IPS-15b (cell line): ENCODE results near the gene ARID1B.

Experiments
- H3K27me3 ChIP-seq: one replicate; pipeline ENCODE4 v1.6.1; 2013; ENCODE audit warnings: low read length; ENCODE audit not compliant: control insufficient read depth, insufficient read depth
- H3K36me3 ChIP-seq: one replicate; pipeline ENCODE4 v1.6.1; 2013; ENCODE audit warnings: low read length; ENCODE audit not compliant: control insufficient read depth, insufficient read depth
- H3K4me1 ChIP-seq: one replicate; pipeline ENCODE4 v1.6.1; 2013; ENCODE audit warnings: mild to moderate bottlenecking, low read length; ENCODE audit not compliant: control insufficient read depth, insufficient read depth
- H3K4me3 ChIP-seq: one replicate; pipeline ENCODE4 v1.5.1; 2013; ENCODE audit warnings: low read depth, low read length
- H3K9ac ChIP-seq: one replicate; pipeline ENCODE4 v1.6.1; 2013; ENCODE audit warnings: low read depth, mild to moderate bottlenecking, low read length
- H3K9me3 ChIP-seq: one replicate; pipeline ENCODE4 v1.6.1; 2013; ENCODE audit warnings: mild to moderate bottlenecking, low read length; ENCODE audit not compliant: control insufficient read depth, insufficient read depth

The ARID1B gene

DNA sequence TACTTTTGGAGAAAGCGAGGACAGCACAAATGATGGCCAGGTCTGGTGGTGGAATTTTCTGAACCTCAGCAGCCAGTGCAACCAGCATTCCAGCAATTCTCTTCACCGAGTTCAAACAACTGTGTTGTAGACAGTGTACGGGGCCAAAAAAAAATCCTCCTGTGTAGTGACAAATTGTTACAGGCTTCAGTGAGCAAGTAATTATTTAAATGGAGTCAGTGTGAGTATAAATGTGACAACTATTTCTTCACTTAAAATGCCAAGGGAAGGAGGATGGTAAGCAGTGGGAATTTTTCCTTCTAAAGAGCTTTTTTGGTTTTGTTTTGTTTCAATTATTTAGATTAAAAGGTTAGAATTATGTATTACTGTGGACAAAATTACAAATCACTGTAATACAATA, 392.0 kb downstream of the ARID1B start:
- H3K9ac ChIP-seq: no peak overlapping the region
- no peak overlapping the region for H3K4me3 ChIP-seq
- no peaks in the 10 kb centered on the region for H3K9me3 ChIP-seq
- no peaks in the 10 kb centered on the region for H3K27me3 ChIP-seq
- H3K36me3 ChIP-seq: peaks cover 9% of the 10 kb centered on the region
- H3K4me1 ChIP-seq: peaks cover 4% of the 10 kb centered on the region

DNA sequence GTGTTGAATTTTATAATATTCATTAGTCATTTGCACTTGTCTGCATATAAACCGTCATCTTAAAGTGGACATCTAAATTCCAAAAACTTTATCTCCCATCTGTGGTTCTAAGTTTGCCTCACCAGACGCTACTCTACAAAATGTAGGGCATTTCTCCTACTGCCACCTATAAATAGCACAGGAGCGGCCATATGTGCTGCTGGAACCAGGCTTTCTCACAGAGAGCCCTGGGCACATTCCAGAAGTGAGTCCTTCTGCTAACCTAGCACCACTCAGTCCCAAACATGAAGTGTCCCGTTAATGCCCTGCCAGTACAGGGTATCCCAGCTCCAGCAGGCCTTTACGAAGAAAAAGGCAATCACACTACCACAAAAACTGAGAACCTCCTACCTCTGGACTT, 392.5 kb downstream of the ARID1B start:
- Histone ChIP-seq H3K4me1 (peaks cover 4% of the 10 kb centered on the region), H3K27me3 (no peaks in the 10 kb centered on the region), H3K4me3 (no peak overlapping the region), H3K9me3 (no peaks in the 10 kb centered on the region), H3K36me3 (peaks cover 9% of the 10 kb centered on the region), H3K9ac (no peak overlapping the region)

DNA sequence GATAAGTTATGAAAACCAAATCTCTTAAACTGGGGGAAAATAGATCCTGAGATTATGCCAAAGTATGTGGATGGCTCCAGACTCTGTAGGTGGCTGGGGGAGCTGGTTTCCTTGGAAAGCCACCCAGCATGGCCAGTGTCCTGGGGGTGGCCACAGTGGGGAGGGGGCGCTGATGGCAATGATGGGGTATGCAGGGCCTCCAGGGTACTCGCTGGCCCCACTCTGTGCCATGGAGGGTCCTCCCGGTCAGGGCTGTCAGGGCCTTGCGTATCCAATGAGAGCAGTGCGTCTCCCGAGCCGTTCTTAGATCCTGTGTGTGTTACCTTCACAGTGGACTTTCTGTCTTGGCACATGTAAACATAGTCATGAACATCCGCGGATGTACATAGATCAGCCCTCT, 393.4 kb downstream of the ARID1B start:
- H3K4me3 ChIP-seq: no peak overlapping the region
- peaks cover 9% of the 10 kb centered on the region for H3K36me3 ChIP-seq
- H3K9ac ChIP-seq: no peak overlapping the region
- H3K4me1 ChIP-seq: peaks cover 4% of the 10 kb centered on the region
- H3K27me3 ChIP-seq: no peaks in the 10 kb centered on the region
- no peaks in the 10 kb centered on the region for H3K9me3 ChIP-seq

DNA sequence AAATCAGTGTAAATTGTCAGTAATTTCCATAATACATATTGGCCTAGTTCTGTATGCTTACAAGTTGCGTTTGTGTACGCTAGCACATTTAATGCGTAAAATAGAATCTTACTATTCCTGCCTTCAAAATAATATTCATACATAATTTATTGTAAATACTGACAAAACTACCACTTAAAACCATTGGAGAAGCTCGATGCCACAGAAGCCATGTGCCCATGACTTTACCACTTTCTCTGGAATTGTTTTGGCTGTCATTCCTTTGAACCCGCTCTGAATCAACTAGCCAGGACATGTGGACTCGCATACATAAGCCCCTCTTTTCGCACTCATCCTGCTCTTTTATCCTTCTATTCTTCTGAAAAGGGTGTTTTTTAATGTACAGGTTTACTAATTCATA, 394.6 kb downstream of the ARID1B start:
- Histone ChIP-seq H3K4me3 (no peak overlapping the region), H3K9me3 (no peaks in the 10 kb centered on the region), H3K27me3 (no peaks in the 10 kb centered on the region), H3K36me3 (peaks cover 9% of the 10 kb centered on the region), H3K4me1 (peaks cover 4% of the 10 kb centered on the region), H3K9ac (no peak overlapping the region)

DNA sequence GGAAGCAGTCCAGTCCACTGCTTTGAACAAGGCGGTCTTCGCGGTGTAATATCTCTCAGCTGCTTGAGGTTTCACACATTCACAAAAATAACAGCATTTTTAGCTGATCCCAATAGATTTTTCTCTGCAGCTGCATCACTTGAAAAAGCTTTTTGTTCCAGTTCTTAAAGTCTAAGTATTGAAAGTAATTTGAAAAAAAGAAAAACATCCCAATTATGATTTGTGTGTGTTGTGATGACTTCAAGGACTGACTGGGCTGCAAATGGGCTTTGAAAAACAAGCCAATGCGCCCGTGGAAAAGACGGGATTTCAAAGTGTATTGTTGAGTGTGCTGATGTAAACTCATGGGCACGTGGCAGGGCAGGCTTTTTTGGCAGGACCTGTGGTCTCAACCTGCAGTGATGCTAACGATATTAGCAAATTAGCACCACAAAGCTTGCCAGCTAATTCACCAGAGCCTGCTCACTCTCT, 395.1 kb downstream of the ARID1B start:
- Histone ChIP-seq H3K9ac (no peak overlapping the region), H3K4me1 (peaks cover 4% of the 10 kb centered on the region), H3K36me3 (peaks cover 7% of the 10 kb centered on the region), H3K4me3 (no peak overlapping the region), H3K27me3 (no peaks in the 10 kb centered on the region), H3K9me3 (no peaks in the 10 kb centered on the region)

DNA sequence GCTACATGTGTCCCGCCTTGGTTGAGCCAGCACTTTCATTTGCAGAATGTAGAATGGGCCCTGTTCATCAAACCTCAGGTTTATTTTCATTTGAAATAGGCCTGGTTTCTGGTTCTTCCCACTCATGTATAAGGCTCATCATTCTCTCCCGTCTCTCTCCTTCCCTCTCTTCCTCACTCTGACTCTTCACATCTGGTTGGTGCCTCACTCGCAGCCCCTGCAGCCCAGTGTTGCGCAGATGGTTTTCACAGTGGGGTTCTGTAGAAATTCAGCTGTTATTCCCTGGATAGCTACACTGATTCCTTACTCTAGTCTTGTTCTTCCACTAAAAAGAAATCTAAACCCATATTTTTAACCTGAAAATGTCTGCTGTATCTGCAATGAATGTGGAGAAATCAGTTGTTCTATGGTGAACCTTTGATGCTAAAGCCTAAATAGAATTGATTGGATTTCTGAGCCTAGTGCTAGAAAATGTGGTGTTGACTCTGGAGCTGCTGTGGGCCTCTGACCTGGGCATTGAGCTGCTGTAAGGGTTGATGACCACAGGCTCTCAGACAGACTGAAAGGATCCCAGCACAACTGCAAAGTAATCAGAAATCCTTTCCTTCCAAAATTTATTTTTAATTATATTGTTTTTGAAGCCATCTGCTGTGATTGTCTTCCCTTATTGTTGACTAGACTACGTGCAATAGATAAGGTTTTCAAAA, 395.8 kb downstream of the ARID1B start:
- Histone ChIP-seq H3K4me1 (peaks cover 4% of the 10 kb centered on the region), H3K4me3 (no peak overlapping the region), H3K9ac (no peak overlapping the region), H3K36me3 (peaks cover 7% of the 10 kb centered on the region), H3K27me3 (no peaks in the 10 kb centered on the region), H3K9me3 (no peaks in the 10 kb centered on the region)

DNA sequence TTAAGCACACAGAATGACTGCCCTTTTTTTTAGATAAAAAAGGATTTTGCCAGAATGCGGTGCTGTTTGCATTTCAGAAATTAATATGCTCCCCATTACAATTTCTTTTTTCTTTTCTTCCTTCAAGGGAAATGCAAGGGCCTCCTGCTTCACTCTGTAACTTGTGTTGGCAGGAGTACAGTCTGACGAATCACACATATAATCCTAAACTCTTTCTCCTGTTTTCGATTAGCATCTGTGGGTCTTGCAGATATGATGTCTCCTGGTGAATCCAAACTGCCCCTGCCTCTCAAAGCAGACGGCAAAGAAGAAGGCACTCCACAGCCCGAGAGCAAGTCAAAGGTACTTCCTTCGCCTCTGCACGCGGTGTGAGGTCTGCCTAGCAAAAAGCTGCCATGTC, 396.6 kb downstream of the ARID1B start:
- H3K9ac ChIP-seq: no peak overlapping the region
- H3K9me3 ChIP-seq: no peaks in the 10 kb centered on the region
- H3K36me3 ChIP-seq: peaks cover 7% of the 10 kb centered on the region
- no peak overlapping the region for H3K4me3 ChIP-seq
- H3K4me1 ChIP-seq: peaks cover 4% of the 10 kb centered on the region
- no peaks in the 10 kb centered on the region for H3K27me3 ChIP-seq

DNA sequence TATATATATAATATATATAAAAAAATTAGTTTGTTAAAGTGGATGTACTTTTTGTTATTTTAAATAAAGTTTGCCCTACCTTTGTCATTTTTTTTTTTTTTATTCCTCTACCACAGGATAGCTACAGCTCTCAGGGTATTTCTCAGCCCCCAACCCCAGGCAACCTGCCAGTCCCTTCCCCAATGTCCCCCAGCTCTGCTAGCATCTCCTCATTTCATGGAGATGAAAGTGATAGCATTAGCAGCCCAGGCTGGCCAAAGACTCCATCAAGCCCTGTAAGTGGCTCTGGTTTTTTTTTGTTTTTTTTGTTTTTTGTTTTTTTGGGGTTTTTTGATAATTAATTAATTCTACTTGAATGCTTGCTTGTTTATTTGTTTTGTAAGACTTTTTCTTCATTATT, 397.6 kb downstream of the ARID1B start:
- Histone ChIP-seq H3K27me3 (no peaks in the 10 kb centered on the region), H3K36me3 (no peaks in the 10 kb centered on the region), H3K4me3 (no peak overlapping the region), H3K9me3 (no peaks in the 10 kb centered on the region), H3K4me1 (peaks cover 4% of the 10 kb centered on the region), H3K9ac (no peak overlapping the region)

DNA sequence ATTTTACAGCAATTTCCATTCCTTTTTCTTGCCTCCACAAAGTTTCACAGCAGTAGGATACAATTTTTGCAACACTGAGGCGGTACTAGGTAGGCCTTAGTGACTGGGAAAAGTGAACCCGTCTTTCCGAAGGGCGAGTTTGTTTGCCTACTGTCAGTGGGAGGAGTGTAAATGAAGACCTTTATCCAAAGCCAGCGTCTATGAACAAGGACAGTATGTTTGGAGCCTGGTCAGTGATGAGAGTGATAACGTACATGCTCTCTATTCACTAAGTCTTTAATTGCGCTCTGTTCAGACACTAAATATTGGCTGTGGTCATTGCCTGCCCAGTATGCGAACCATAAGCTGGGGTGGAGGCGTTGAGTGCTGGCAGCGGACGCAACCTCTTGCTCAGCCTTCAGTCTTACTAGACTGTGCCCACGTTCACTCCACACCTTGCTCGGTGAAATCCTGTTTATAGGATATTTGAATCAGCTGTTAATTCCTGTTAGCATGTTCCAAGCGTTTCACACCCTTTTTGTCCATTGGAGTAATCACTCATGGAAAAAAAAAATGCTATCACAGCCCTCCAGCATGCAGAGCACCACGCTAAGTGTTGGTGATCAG, 400.7 kb downstream of the ARID1B start:
- no peaks in the 10 kb centered on the region for H3K27me3 ChIP-seq
- H3K9me3 ChIP-seq: no peaks in the 10 kb centered on the region
- H3K9ac ChIP-seq: no peak overlapping the region
- H3K4me1 ChIP-seq: no peaks in the 10 kb centered on the region
- peaks cover 3% of the 10 kb centered on the region for H3K36me3 ChIP-seq
- no peak overlapping the region for H3K4me3 ChIP-seq

DNA sequence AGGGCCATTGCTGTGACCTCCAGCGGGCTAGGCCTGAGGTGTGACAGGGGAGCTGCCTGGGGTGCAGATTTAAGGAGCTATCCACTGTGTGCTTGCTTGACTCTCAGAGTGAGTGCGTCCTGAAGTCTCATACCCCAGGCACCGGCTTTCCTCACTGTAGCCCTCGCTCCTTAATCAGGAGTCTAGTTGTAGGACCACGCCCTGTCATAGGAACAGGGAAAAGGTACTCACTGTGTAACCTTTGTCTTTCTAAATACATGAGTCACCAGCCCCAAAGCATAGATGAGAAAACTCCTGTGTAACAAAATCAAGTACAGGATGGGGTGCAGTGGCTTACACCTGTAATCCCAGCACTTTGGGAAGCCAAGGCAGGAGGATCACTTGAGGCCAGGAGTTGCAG, 404.5 kb downstream of the ARID1B start:
- Histone ChIP-seq H3K4me3 (no peak overlapping the region), H3K9ac (no peak overlapping the region), H3K27me3 (no peaks in the 10 kb centered on the region), H3K36me3 (peaks cover 8% of the 10 kb centered on the region), H3K9me3 (no peaks in the 10 kb centered on the region), H3K4me1 (no peaks in the 10 kb centered on the region)

DNA sequence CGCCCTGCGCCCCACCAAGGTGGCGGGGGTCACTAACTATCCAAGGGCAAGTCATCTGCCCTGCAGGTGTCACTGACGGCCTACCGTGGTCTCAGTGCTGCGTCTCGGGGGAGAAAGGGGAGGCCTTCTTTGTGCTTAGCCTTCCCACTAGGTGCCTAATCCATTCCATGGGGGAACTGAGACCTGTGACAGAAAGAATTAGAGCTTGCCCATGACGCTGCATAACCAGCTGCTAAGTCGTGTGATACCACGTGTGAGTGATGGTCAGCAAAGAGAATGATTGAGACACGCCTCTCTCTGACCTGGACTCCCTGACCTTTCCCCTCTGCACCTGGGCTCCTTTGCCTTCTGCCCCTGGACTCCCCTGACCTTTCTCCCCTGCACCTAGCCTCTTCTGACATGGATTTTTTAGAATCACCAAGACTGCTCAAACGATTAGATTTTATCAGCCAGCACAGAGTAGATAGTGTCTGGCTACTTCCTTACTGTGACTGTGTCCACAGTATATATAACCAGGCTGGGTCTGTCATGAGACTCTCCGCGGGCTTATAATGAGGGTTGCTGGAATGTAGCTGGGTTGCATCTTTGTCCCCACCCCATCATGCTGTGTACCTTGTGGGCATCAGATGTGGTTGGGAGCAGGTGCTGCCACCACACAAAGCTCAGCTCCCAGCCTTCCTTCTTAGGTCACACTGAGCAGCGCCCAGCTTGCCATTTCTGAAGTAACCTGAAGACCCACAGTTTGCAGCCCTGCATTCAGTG, 405.5 kb downstream of the ARID1B start:
- H3K36me3 ChIP-seq: peaks cover 8% of the 10 kb centered on the region
- no peak overlapping the region for H3K9ac ChIP-seq
- no peaks in the 10 kb centered on the region for H3K9me3 ChIP-seq
- H3K4me3 ChIP-seq: no peak overlapping the region
- H3K4me1 ChIP-seq: no peaks in the 10 kb centered on the region
- H3K27me3 ChIP-seq: no peaks in the 10 kb centered on the region
